MM.1S (cell line): ENCODE measurements around the gene MAGI1.

Experiments used
- DNase-seq: peaks from one replicate; pipeline ENCODE4 v3.0.0-alpha.2; 2015
- H2AFZ ChIP-seq: fragments of 300-600 bp; sonication (generic); 2 replicates; pipeline ENCODE4 v1.6.0; 2016; ENCODE audit warnings: antibody characterized with exemption, low read length
- H3F3A ChIP-seq: fragments of 300-600 bp; sonication (generic); 2 replicates; pipeline ENCODE4 v1.6.1; 2016; ENCODE audit warnings: mild to moderate bottlenecking, antibody characterized with exemption, low read length, moderate library complexity, mixed read lengths; ENCODE audit not compliant: insufficient read depth
- H3K27ac ChIP-seq: fragments of 300-600 bp; sonication (generic); 2 replicates; pipeline ENCODE4 v1.5.1; 2016; ENCODE audit warnings: mild to moderate bottlenecking, low read length
- H3K27me3 ChIP-seq: fragments of 300-600 bp; sonication (generic); replicated peaks from 2 replicates; pipeline ENCODE4 v1.6.0; 2016; ENCODE audit warnings: low read length; ENCODE audit not compliant: insufficient read depth
- H3K36me3 ChIP-seq: fragments of 300-600 bp; sonication (generic); replicated peaks from 2 replicates; pipeline ENCODE4 v1.6.1; 2016; ENCODE audit warnings: mild to moderate bottlenecking, low read length, mixed read lengths; ENCODE audit not compliant: insufficient read depth
- H3K4me1 ChIP-seq: fragments of 300-600 bp; sonication (generic); 2 replicates; pipeline ENCODE4 v1.6.1; 2016; ENCODE audit warnings: low read length, mixed read lengths
- H3K4me2 ChIP-seq: fragments of 300-600 bp; sonication (generic); 2 replicates; pipeline ENCODE4 v1.6.0; 2016; ENCODE audit warnings: low read depth, low read length
- H3K4me3 ChIP-seq: fragments of 300-600 bp; sonication (generic); 2 replicates; pipeline ENCODE4 v1.5.1; 2016; ENCODE audit warnings: low read length, mixed read lengths
- H3K79me2 ChIP-seq: fragments of 300-600 bp; sonication (generic); 2 replicates; pipeline ENCODE4 v1.6.1; 2016; ENCODE audit warnings: mixed run types, low read length, mixed read lengths
- H3K9ac ChIP-seq: fragments of 300-600 bp; sonication (generic); 2 replicates; pipeline ENCODE4 v1.6.1; 2016; ENCODE audit warnings: low read length, mixed read lengths
- H3K9me2 ChIP-seq: fragments of 300-600 bp; sonication (generic); replicated peaks from 2 replicates; pipeline ENCODE4 v1.6.1; 2016; ENCODE audit warnings: mild to moderate bottlenecking, low read length, mixed read lengths; ENCODE audit not compliant: insufficient read depth
- H3K9me3 ChIP-seq: fragments of 300-600 bp; sonication (generic); replicated peaks from 2 replicates; pipeline ENCODE4 v1.6.1; 2016; ENCODE audit warnings: mild to moderate bottlenecking, low read length, mixed read lengths; ENCODE audit not compliant: insufficient read depth
- H4K20me1 ChIP-seq: fragments of 300-600 bp; sonication (generic); 2 replicates; pipeline ENCODE4 v1.6.1; 2016; ENCODE audit warnings: mild to moderate bottlenecking, low read length, moderate library complexity, mixed read lengths; ENCODE audit not compliant: insufficient read depth
- CTCF ChIP-seq: fragments of 300-600 bp; sonication (generic); IDR thresholded peaks from 2 replicates; pipeline ENCODE4 v1.5.1; 2016; ENCODE audit warnings: antibody characterized with exemption, low read length, mixed read lengths
- EZH2 ChIP-seq: fragments of 300-600 bp; sonication (generic); optimal IDR thresholded peaks from 2 replicates; pipeline ENCODE3; 2017; ENCODE audit warnings: low read depth, mild to moderate bottlenecking, antibody characterized with exemption, low read length, mixed read lengths
- EZH2phosphoT487 ChIP-seq: fragments of 300-600 bp; sonication (generic); IDR thresholded peaks from 2 replicates; pipeline ENCODE4 v1.6.1; 2018; ENCODE audit warnings: antibody characterized with exemption, low read length

MAGI1 gene

GRCh38 chr3:65975032-65975431 lies 63.7 kb downstream of the MAGI1 start:
- Histone ChIP-seq H3K4me3 (no peak overlapping the region), H2AFZ (no peak overlapping the region), H3K36me3 (no peaks in the 10 kb centered on the region), H3K9ac (no peak overlapping the region), H3K79me2 (no peaks in the 10 kb centered on the region), H3K27me3 (no peaks in the 10 kb centered on the region), H3K9me2 (no peaks in the 10 kb centered on the region), H3K9me3 (no peaks in the 10 kb centered on the region), H4K20me1 (no peaks in the 10 kb centered on the region), H3K4me2 (no peak overlapping the region), H3K27ac (no peak overlapping the region), H3F3A (no peaks in the 10 kb centered on the region), H3K4me1 (no peaks in the 10 kb centered on the region)
- DNase-seq: no peak
- TF ChIP-seq CTCF (no peak), EZH2 (no peak), EZH2phosphoT487 (no peak)

- no peak overlapping the region for H3K4me3 ChIP-seq
- H3K9ac ChIP-seq: no peak overlapping the region
- no peaks in the 10 kb centered on the region for H3F3A ChIP-seq
- no peaks in the 10 kb centered on the region for H3K27me3 ChIP-seq
- TF ChIP-seq CTCF: no peak
- TF ChIP-seq EZH2phosphoT487: no peak
- no peak for TF ChIP-seq EZH2
- no peaks in the 10 kb centered on the region for H3K36me3 ChIP-seq
- no peaks in the 10 kb centered on the region for H3K4me1 ChIP-seq
- H2AFZ ChIP-seq: no peak overlapping the region
- H3K9me3 ChIP-seq: no peaks in the 10 kb centered on the region
- H3K79me2 ChIP-seq: no peaks in the 10 kb centered on the region
- no peaks in the 10 kb centered on the region for H4K20me1 ChIP-seq
- no peak overlapping the region for H3K27ac ChIP-seq
- no peak for DNase-seq
- H3K4me2 ChIP-seq: no peak overlapping the region
- H3K9me2 ChIP-seq: no peaks in the 10 kb centered on the region
These were observed 64.2 kb downstream of the MAGI1 start for GRCh38 chr3:65974509-65974908.

GRCh38 chr3:65972765-65973164 lies 66.0 kb downstream of the MAGI1 start:
- H3K4me1 ChIP-seq: no peaks in the 10 kb centered on the region
- no peak overlapping the region for H3K4me2 ChIP-seq
- no peaks in the 10 kb centered on the region for H3K79me2 ChIP-seq
- DNase-seq: no peak
- H4K20me1 ChIP-seq: no peaks in the 10 kb centered on the region
- H3K4me3 ChIP-seq: no peak overlapping the region
- no peaks in the 10 kb centered on the region for H3K27me3 ChIP-seq
- TF ChIP-seq EZH2phosphoT487 (no peak), CTCF (no peak), EZH2 (no peak)
- no peak overlapping the region for H2AFZ ChIP-seq
- H3K27ac ChIP-seq: no peak overlapping the region
- H3K36me3 ChIP-seq: no peaks in the 10 kb centered on the region
- no peak overlapping the region for H3K9ac ChIP-seq
- H3F3A ChIP-seq: no peaks in the 10 kb centered on the region
- no peaks in the 10 kb centered on the region for H3K9me2 ChIP-seq
- H3K9me3 ChIP-seq: no peaks in the 10 kb centered on the region
